Endothelial cell of coronary artery (primary cell): Measurements from ENCODE around the gene PTPRG. TPM values are rescaled to one million over a fixed set of nuclear protein-coding genes. Genes with fewer than 3 reads are reported as not detected.

Experiments used
- total RNA-seq: library from RNA; depleted of rRNA; stranded (reverse); fragments of >200 nt; gene quantifications from 2 replicates; pipeline ENCODE4 v1.2.3, GENCODE V29; 2014

PTPRG gene
- total RNA-seq: 41.6 and 48.8 TPM in 2 replicates

DNA sequence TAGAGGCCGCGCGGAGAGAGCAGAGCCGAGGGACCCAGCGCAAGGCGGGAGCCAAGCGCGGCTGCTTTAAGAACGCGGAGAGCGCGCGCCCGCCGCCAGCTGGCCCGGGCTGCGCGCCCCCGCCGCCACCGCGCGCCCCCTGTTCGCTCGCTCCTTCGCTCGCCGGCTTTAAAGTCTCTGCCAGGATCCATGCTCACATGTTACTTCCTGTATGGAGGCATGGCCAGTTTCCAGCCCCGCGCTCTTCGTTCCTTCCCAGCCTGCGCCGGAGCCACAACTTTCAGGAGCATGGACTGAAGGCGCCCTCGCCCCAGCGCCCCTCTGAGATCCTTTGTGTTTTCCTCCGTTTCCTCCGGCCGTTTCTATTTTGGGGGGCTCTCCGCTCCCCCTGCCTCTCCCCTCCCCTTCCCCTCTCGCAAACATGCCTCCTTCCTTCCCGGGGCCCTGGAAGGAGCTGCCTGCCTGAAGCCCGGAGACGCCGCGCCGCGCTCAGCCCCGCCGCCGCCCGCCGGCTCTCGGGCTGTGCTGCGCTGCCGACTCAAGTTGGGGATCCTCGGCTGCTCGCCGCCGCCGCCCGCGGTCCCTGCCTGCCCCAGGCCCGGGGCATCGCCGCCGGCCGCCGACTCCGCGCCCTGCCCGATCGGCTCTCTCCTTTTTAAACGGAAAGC lies at the start of gene PTPRG:
Gene PTPRG, plus strand, starts transcription at position 198 of the 668 bp plus-strand sequence. CDS start 717 bp downstream, outside the sequence.

